GM23338 (cell line): ENCODE data around the gene TNS3. TPM values are rescaled to one million over a fixed set of nuclear protein-coding genes. Genes with fewer than 3 reads are reported as not detected.
A peak's percentile ranks its signal among the peaks of the same experiment; 100 is the strongest.

ENCODE experiments used
- ATAC-seq: fragments of 200-7000 bp; cut with Tn5 transposase; 3 replicates; pipeline ENCODE4 v1.9.1; 2020
- DNase-seq: peaks from one replicate; pipeline ENCODE4 v3.0.0-alpha.2; 2015; ENCODE audit warnings: low spot score
- H2AFZ ChIP-seq: fragments of 200-600 bp; sonication (generic); 2 replicates; pipeline ENCODE4 v1.8.0; 2016; ENCODE audit warnings: antibody characterized with exemption, mild to moderate bottlenecking, moderate library complexity
- H3F3A ChIP-seq: fragments of 200-600 bp; sonication (generic); replicated peaks from 2 replicates; pipeline ENCODE4 v1.8.0; 2017; ENCODE audit warnings: antibody characterized with exemption, mixed run types, low read depth
- H3K27ac ChIP-seq: fragments of 200-600 bp; sonication (generic); 2 replicates; pipeline ENCODE4 v1.6.1; 2016; ENCODE audit warnings: low read depth
- H3K27me3 ChIP-seq: fragments of 200-600 bp; sonication (generic); 2 replicates; pipeline ENCODE4 v1.8.0; 2016; ENCODE audit warnings: mild to moderate bottlenecking, mixed run types, moderate library complexity; ENCODE audit not compliant: insufficient read depth
- H3K36me3 ChIP-seq: fragments of 200-600 bp; sonication (generic); 2 replicates; pipeline ENCODE4 v1.8.0; 2016; ENCODE audit warnings: mild to moderate bottlenecking; ENCODE audit not compliant: insufficient read depth
- H3K4me1 ChIP-seq: fragments of 200-600 bp; sonication (generic); 2 replicates; pipeline ENCODE4 v1.8.0; 2016; ENCODE audit warnings: mild to moderate bottlenecking, moderate library complexity; ENCODE audit not compliant: insufficient read depth
- H3K4me2 ChIP-seq: fragments of 200-600 bp; sonication (generic); 2 replicates; pipeline ENCODE4 v1.7.1; 2017; ENCODE audit warnings: mixed run types
- H3K4me3 ChIP-seq: fragments of 200-600 bp; sonication (generic); 2 replicates; pipeline ENCODE4 v1.6.1; 2016; ENCODE audit warnings: mixed run types
- H3K79me2 ChIP-seq: fragments of 200-600 bp; sonication (generic); replicated peaks from 2 replicates; pipeline ENCODE4 v1.8.0; 2017; ENCODE audit warnings: mild to moderate bottlenecking; ENCODE audit not compliant: insufficient read depth
- H3K9me2 ChIP-seq: fragments of 200-600 bp; sonication (generic); 2 replicates; pipeline ENCODE4 v1.8.0; 2017; ENCODE audit not compliant: insufficient read depth
- H4K20me1 ChIP-seq: fragments of 200-600 bp; sonication (generic); replicated peaks from 2 replicates; pipeline ENCODE4 v1.8.0; 2017; ENCODE audit warnings: mild to moderate bottlenecking; ENCODE audit not compliant: insufficient read depth
- H3K27ac Mint-ChIP-seq: 2 replicates; pipeline ENCODE4 v1.8.0; 2020; ENCODE audit warnings: inconsistent platforms, mild to moderate bottlenecking, moderate library complexity, mixed read lengths
- H3K27me3 Mint-ChIP-seq: 3 replicates; pipeline ENCODE4 v1.8.0; 2022; ENCODE audit warnings: low read depth, mild to moderate bottlenecking, moderate library complexity, mixed read lengths, inconsistent platforms; ENCODE audit not compliant: insufficient read depth, poor library complexity
- H3K36me3 Mint-ChIP-seq: 3 replicates; pipeline ENCODE4 v1.8.0; 2021; ENCODE audit warnings: low read depth, mild to moderate bottlenecking, inconsistent platforms, moderate library complexity, mixed read lengths
- H3K4me1 Mint-ChIP-seq: 3 replicates; pipeline ENCODE4 v1.8.0; 2020; ENCODE audit warnings: mild to moderate bottlenecking, inconsistent platforms, mixed read lengths
- H3K4me3 Mint-ChIP-seq: 3 replicates; pipeline ENCODE4 v1.8.0; 2021; ENCODE audit warnings: moderate library complexity, mild to moderate bottlenecking, inconsistent platforms, mixed read lengths
- H3K9me3 Mint-ChIP-seq: 3 replicates; pipeline ENCODE4 v1.8.0; 2020; ENCODE audit warnings: moderate library complexity, mild to moderate bottlenecking, inconsistent platforms, mixed read lengths
- CTCF ChIP-seq, 2 experiments: fragments of 200-600 bp in 1 of 2; sonication (generic) in 1 of 2; conservative IDR thresholded peaks; 2 replicates each; pipeline versions ENCODE4 v1.5.1 to v1.6.1; 2016 to 2017; ENCODE audit warnings: antibody characterized with exemption in 2 of 2, low read depth in 2 of 2, mild to moderate bottlenecking in 2 of 2, moderate library complexity in 1 of 2
- EZH2 ChIP-seq: fragments of 200-600 bp; sonication (generic); IDR thresholded peaks from one replicate; pipeline ENCODE4 v1.8.0; 2017; ENCODE audit warnings: antibody characterized with exemption, mild to moderate bottlenecking, low read depth; ENCODE audit not compliant: unreplicated experiment
- EZH2phosphoT487 ChIP-seq: fragments of 200-600 bp; sonication (generic); IDR thresholded peaks from one replicate; pipeline ENCODE4 v1.8.1; 2018; ENCODE audit warnings: antibody characterized with exemption; ENCODE audit not compliant: unreplicated experiment
- JUNB ChIP-seq: IDR thresholded peaks from one replicate; pipeline ENCODE4 v1.6.1; 2016; ENCODE audit warnings: antibody characterized with exemption; ENCODE audit not compliant: unreplicated experiment
- NANOG ChIP-seq: IDR thresholded peaks from 2 replicates; pipeline ENCODE4 v1.6.1; 2016; ENCODE audit warnings: antibody characterized with exemption, borderline replicate concordance
- STAT1 ChIP-seq: IDR thresholded peaks from one replicate; pipeline ENCODE4 v1.6.1; 2016; ENCODE audit warnings: antibody characterized with exemption; ENCODE audit not compliant: unreplicated experiment
- ZNF331 ChIP-seq: fragments of 250-450 bp; sonication (Bioruptor Pico); IDR thresholded peaks from 2 replicates; pipeline ENCODE4 v1.5.0; 2020; ENCODE audit warnings: low read depth, mild to moderate bottlenecking, moderate library complexity
- ZNF462 ChIP-seq: fragments of 250-450 bp; sonication (Bioruptor Pico); IDR thresholded peaks from 2 replicates; pipeline ENCODE4 v1.5.0; 2020; ENCODE audit warnings: mild to moderate bottlenecking, moderate library complexity
- polyA plus RNA-seq: library from polyadenylated mRNA; unstranded; fragments of >200 nt; fragmentation: Nextera tagmentation; extraction: Ambion mirVana; gene quantifications from 2 replicates; pipeline ENCODE4 v1.2.1, GENCODE V29; 2016
- total RNA-seq: library from RNA; depleted of rRNA; stranded (reverse); fragments of >200 nt; shearing (Covaris generic); gene quantifications from 2 replicates; pipeline ENCODE4 v1.2.3, GENCODE V29; 2014
- TF ChIP-seq, protein P1 (sequence below): IDR thresholded peaks from one replicate; pipeline ENCODE4 v1.6.1; 2018; ENCODE audit warnings: antibody characterized with exemption; ENCODE audit not compliant: unreplicated experiment

TNS3 gene
- total and polyA plus RNA-seq, 2 experiments from 2014 or later, result 6.2 to 28.7 TPM

GRCh38 chr7:47503281-47503680 lies 78.6 kb downstream of the TNS3 start:
- ATAC-seq (no peak), DNase-seq (no peak)
- Mint-ChIP-seq H3K36me3 (0 out of 3 replicates have a peak, but pooled peaks cover 2% of the 10 kb centered on the region), H3K4me3 (no peak overlapping the region), H3K9me3 (no peaks in the 10 kb centered on the region; the same call in 2 of the 3 replicates), H3K27me3 (peaks cover 8% of the 10 kb centered on the region), H3K27ac (0 out of 2 replicates have a peak overlapping the region, but pooled peaks have one; percentile 66), H3K4me1 (peaks cover 28% of the 10 kb centered on the region)
- Histone ChIP-seq H3K4me3 (no peak overlapping the region), H3F3A (no peaks in the 10 kb centered on the region), H3K36me3 (no peaks in the 10 kb centered on the region), H4K20me1 (peaks cover 9% of the 10 kb centered on the region; the same call in 1 of the 2 replicates), H3K4me1 (no peaks in the 10 kb centered on the region), H3K9me2 (no peaks in the 10 kb centered on the region), H3K79me2 (peaks cover 12% of the 10 kb centered on the region), H3K27me3 (no peaks in the 10 kb centered on the region), H2AFZ (no peak overlapping the region), H3K4me2 (no peak overlapping the region), H3K27ac (no peak overlapping the region)
- no peak for TF ChIP-seq CTCF (conservative IDR thresholded peaks at IDR 0.05; ENCODE audit: low read depth in 2 of 2)
- TF ChIP-seq, protein P1, sequence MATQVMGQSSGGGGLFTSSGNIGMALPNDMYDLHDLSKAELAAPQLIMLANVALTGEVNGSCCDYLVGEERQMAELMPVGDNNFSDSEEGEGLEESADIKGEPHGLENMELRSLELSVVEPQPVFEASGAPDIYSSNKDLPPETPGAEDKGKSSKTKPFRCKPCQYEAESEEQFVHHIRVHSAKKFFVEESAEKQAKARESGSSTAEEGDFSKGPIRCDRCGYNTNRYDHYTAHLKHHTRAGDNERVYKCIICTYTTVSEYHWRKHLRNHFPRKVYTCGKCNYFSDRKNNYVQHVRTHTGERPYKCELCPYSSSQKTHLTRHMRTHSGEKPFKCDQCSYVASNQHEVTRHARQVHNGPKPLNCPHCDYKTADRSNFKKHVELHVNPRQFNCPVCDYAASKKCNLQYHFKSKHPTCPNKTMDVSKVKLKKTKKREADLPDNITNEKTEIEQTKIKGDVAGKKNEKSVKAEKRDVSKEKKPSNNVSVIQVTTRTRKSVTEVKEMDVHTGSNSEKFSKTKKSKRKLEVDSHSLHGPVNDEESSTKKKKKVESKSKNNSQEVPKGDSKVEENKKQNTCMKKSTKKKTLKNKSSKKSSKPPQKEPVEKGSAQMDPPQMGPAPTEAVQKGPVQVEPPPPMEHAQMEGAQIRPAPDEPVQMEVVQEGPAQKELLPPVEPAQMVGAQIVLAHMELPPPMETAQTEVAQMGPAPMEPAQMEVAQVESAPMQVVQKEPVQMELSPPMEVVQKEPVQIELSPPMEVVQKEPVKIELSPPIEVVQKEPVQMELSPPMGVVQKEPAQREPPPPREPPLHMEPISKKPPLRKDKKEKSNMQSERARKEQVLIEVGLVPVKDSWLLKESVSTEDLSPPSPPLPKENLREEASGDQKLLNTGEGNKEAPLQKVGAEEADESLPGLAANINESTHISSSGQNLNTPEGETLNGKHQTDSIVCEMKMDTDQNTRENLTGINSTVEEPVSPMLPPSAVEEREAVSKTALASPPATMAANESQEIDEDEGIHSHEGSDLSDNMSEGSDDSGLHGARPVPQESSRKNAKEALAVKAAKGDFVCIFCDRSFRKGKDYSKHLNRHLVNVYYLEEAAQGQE, result no peak
- TF ChIP-seq NANOG, result no peak
- TF ChIP-seq JUNB, result no peak
- TF ChIP-seq EZH2phosphoT487, result no peak
- TF ChIP-seq ZNF331 (CRISPR knock-in tag), result no peak
- no peak for TF ChIP-seq ZNF462 (CRISPR knock-in tag)
- TF ChIP-seq STAT1, result no peak
- no peak for TF ChIP-seq EZH2
